Measurements from ENCODE around the gene SBF2. TPM values are rescaled to one million over a fixed set of nuclear protein-coding genes. Genes with fewer than 3 reads are reported as not detected.
"Not testable (repeated sequence)": the region's sequence is repeated elsewhere in the genome, so short reads cannot be mapped to it uniquely, and the experiment has no call there.

The SBF2 gene
- total RNA-seq, 1 donor from 2014 or later: 39.5 TPM

- Mint-ChIP-seq H3K9me3 (peaks cover 19% of the 10 kb centered on the region), H3K27me3 (no peaks in the 10 kb centered on the region), H3K4me1 (ENCODE audit: unreplicated experiment) (no peaks in the 10 kb centered on the region), H3K36me3 (peaks cover 13% of the 10 kb centered on the region), H3K27ac (no peak overlapping the region), H3K4me3 (no peak overlapping the region)
- no peak for DNase-seq (ENCODE audit: extremely low spot score, unreplicated experiment)
- TF ChIP-seq CTCF (conservative IDR thresholded peaks at IDR 0.05): no peak
Observed at GRCh38 chr11:10130875-10131274, 163.1 kb downstream of the SBF2 start.

GRCh38 chr11:10129184-10129583 is 164.8 kb downstream of the SBF2 start:
- H3K4me1 Mint-ChIP-seq (ENCODE audit: unreplicated experiment); H3K36me3 Mint-ChIP-seq; H3K27ac Mint-ChIP-seq; H3K27me3 Mint-ChIP-seq; DNase-seq (ENCODE audit: extremely low spot score, unreplicated experiment); H3K4me3 Mint-ChIP-seq: not testable (repeated sequence)
- H3K9me3 Mint-ChIP-seq: peaks cover 11% of the 10 kb centered on the region

- Mint-ChIP-seq H3K4me3 (no peak overlapping the region), H3K4me1 (ENCODE audit: unreplicated experiment) (peaks cover 6% of the 10 kb centered on the region), H3K27me3 (no peaks in the 10 kb centered on the region), H3K27ac (no peak overlapping the region), H3K9me3 (peaks cover 3% of the 10 kb centered on the region), H3K36me3 (no peaks in the 10 kb centered on the region)
- TF ChIP-seq CTCF (conservative IDR thresholded peaks at IDR 0.05): no peak
- DNase-seq (ENCODE audit: extremely low spot score, unreplicated experiment): no peak
Observed at GRCh38 chr11:10125522-10126133, 168.4 kb downstream of the SBF2 start.

GRCh38 chr11:10122326-10123197 is 171.5 kb downstream of the SBF2 start:
- H3K4me3 Mint-ChIP-seq: peak overlapping the region; percentile 6
- TF ChIP-seq CTCF (conservative IDR thresholded peaks at IDR 0.05): no peak
- no peaks in the 10 kb centered on the region for H3K27me3 Mint-ChIP-seq
- no peak for DNase-seq (ENCODE audit: extremely low spot score, unreplicated experiment)
- H3K27ac Mint-ChIP-seq: peak overlapping the region; percentile 78
- H3K9me3 Mint-ChIP-seq: no peaks in the 10 kb centered on the region
- H3K36me3 Mint-ChIP-seq: no peaks in the 10 kb centered on the region
- peaks cover 12% of the 10 kb centered on the region for H3K4me1 Mint-ChIP-seq (ENCODE audit: unreplicated experiment)

GRCh38 chr11:10118865-10119264 is 175.2 kb downstream of the SBF2 start:
- H3K36me3 Mint-ChIP-seq: peaks cover 5% of the 10 kb centered on the region
- no peak overlapping the region for H3K27ac Mint-ChIP-seq
- H3K9me3 Mint-ChIP-seq: peaks cover 5% of the 10 kb centered on the region
- no peak for TF ChIP-seq CTCF (conservative IDR thresholded peaks at IDR 0.05)
- DNase-seq (ENCODE audit: extremely low spot score, unreplicated experiment): no peak
- H3K4me1 Mint-ChIP-seq (ENCODE audit: unreplicated experiment): peaks cover 14% of the 10 kb centered on the region
- no peak overlapping the region for H3K4me3 Mint-ChIP-seq
- no peaks in the 10 kb centered on the region for H3K27me3 Mint-ChIP-seq

- peaks cover 14% of the 10 kb centered on the region for H3K4me1 Mint-ChIP-seq (ENCODE audit: unreplicated experiment)
- no peak for DNase-seq (ENCODE audit: extremely low spot score, unreplicated experiment)
Observed at GRCh38 chr11:10117709-10118351, 176.2 kb downstream of the SBF2 start.

More at GRCh38 chr11:10117709-10118351, 176.2 kb downstream of the SBF2 start:
- no peak for TF ChIP-seq CTCF (conservative IDR thresholded peaks at IDR 0.05)
- Mint-ChIP-seq H3K27ac (peak overlapping the region; percentile 20), H3K4me3 (no peak overlapping the region), H3K9me3 (peaks cover 5% of the 10 kb centered on the region), H3K36me3 (peaks cover 5% of the 10 kb centered on the region), H3K27me3 (no peaks in the 10 kb centered on the region)
